ENCODE data around the gene PAK2. TPM values are rescaled to one million over a fixed set of nuclear protein-coding genes. Genes with fewer than 3 reads are reported as not detected.

PAK2 gene
- polyA plus RNA-seq, 3 donors = 10.2 to 29.2 (median 28.2) TPM

GRCh38 chr3:196774191-196774820 is 34.6 kb downstream of the PAK2 start:
- H3K27ac ChIP-seq (ENCODE audit: low read depth, low read length) = no peak overlapping the region
- WGBS, 3 donors = 46 to 70% (median 49%) methylated on average over 5 of the region's 5 CpGs

GRCh38 chr3:196774848-196775422 is 35.3 kb downstream of the PAK2 start:
- no peak overlapping the region for H3K27ac ChIP-seq (ENCODE audit: low read depth, low read length)
- WGBS, 3 donors = 90 to 98% (median 92%) methylated on average over 6 of the region's 6 CpGs

- 68 to 86% (median 81%) methylated on average over 9 of the region's 9 CpGs for WGBS, 3 donors
Observed at GRCh38 chr3:196775938-196776337, 36.3 kb downstream of the PAK2 start.

GRCh38 chr3:196777836-196778235 is 38.2 kb downstream of the PAK2 start:
- WGBS, 3 donors = 94% methylated on average over 8 of the region's 8 CpGs
- H3K27ac ChIP-seq (ENCODE audit: low read depth, low read length) = no peak overlapping the region

More at GRCh38 chr3:196775938-196776337, 36.3 kb downstream of the PAK2 start:
- H3K27ac ChIP-seq (ENCODE audit: low read depth, low read length) = no peak overlapping the region

GRCh38 chr3:196778755-196779154 is 39.1 kb downstream of the PAK2 start:
- WGBS, 3 donors = 72 to 88% (median 84%) methylated on average over 4 of the region's 4 CpGs
- no peak overlapping the region for H3K27ac ChIP-seq (ENCODE audit: low read depth, low read length)

- H3K27ac ChIP-seq (ENCODE audit: low read depth, low read length) = no peak overlapping the region
- WGBS, 3 donors = 90 to 94% (median 93%) methylated on average over 4 of the region's 4 CpGs
Observed at GRCh38 chr3:196782511-196782910, 42.9 kb downstream of the PAK2 start.

GRCh38 chr3:196788528-196788927 is 48.9 kb downstream of the PAK2 start:
- H3K27ac ChIP-seq (ENCODE audit: low read depth, low read length) = no peak overlapping the region
- WGBS, 3 donors = 74 to 83% (median 80%) methylated on average over 5 of the region's 5 CpGs

GRCh38 chr3:196789885-196790359 is 50.3 kb downstream of the PAK2 start:
- 98 to 100% (median 99%) methylated on average over 6 of the region's 6 CpGs for WGBS, 3 donors
- H3K27ac ChIP-seq (ENCODE audit: low read depth, low read length) = no peak overlapping the region

GRCh38 chr3:196790636-196791035 is 51.0 kb downstream of the PAK2 start:
- H3K27ac ChIP-seq (ENCODE audit: low read depth, low read length) = no peak overlapping the region
- 94 to 99% (median 98%) methylated on average over 6 of the region's 6 CpGs for WGBS, 3 donors

- H3K27ac ChIP-seq (ENCODE audit: low read depth, low read length) = no peak overlapping the region
- WGBS, 3 donors = 54 to 77% (median 59%) methylated on average over 5 of the region's 5 CpGs
Observed at GRCh38 chr3:196792771-196793170, 53.1 kb downstream of the PAK2 start.

- H3K27ac ChIP-seq (ENCODE audit: low read depth, low read length) = no peak overlapping the region
- 18 to 70% (median 70%) methylated on average over 1 of the region's 1 CpG for WGBS, 3 donors
Observed at GRCh38 chr3:196793246-196793645, 53.6 kb downstream of the PAK2 start.

- no peak overlapping the region for H3K27ac ChIP-seq (ENCODE audit: low read depth, low read length)
- whole genome bisulfite sequencing, 3 donors = 97 to 100% (median 98%) methylated on average over 3 of the region's 3 CpGs
Observed at GRCh38 chr3:196794467-196794866, 54.8 kb downstream of the PAK2 start.

GRCh38 chr3:196796317-196796716 is 56.7 kb downstream of the PAK2 start:
- WGBS, 3 donors = 97 to 100% (median 97%) methylated on average over 1 of the region's 1 CpG
- H3K27ac ChIP-seq (ENCODE audit: low read depth, low read length) = no peak overlapping the region

GRCh38 chr3:196800742-196801434 is 61.2 kb downstream of the PAK2 start:
- no peak overlapping the region for H3K27ac ChIP-seq (ENCODE audit: low read depth, low read length)
- 92 to 95% (median 94%) methylated on average over 8 of the region's 8 CpGs for WGBS, 3 donors

- no peak overlapping the region for H3K27ac ChIP-seq (ENCODE audit: low read depth, low read length)
- WGBS, 3 donors = 87 to 90% (median 88%) methylated on average over 9 of the region's 9 CpGs
Observed at GRCh38 chr3:196803891-196804468, 64.3 kb downstream of the PAK2 start.

GRCh38 chr3:196804773-196805172 is 65.1 kb downstream of the PAK2 start:
- no peak overlapping the region for H3K27ac ChIP-seq (ENCODE audit: low read depth, low read length)
- 33 to 59% (median 55%) methylated on average over 1 of the region's 1 CpG for WGBS, 3 donors

- 86 to 98% (median 93%) methylated on average over 3 of the region's 3 CpGs for WGBS, 3 donors
- H3K27ac ChIP-seq (ENCODE audit: low read depth, low read length) = no peak overlapping the region
Observed at GRCh38 chr3:196810963-196811581, 71.4 kb downstream of the PAK2 start.

GRCh38 chr3:196812853-196813252 is 73.2 kb downstream of the PAK2 start:
- no peak overlapping the region for H3K27ac ChIP-seq (ENCODE audit: low read depth, low read length)

GRCh38 chr3:196813903-196814302 is 74.2 kb downstream of the PAK2 start:
- H3K27ac ChIP-seq (ENCODE audit: low read depth, low read length) = no peak overlapping the region
- 90 to 96% (median 94%) methylated on average over 5 of the region's 5 CpGs for WGBS, 3 donors

More at GRCh38 chr3:196812853-196813252, 73.2 kb downstream of the PAK2 start:
- 89 to 94% (median 92%) methylated on average over 7 of the region's 7 CpGs for WGBS, 3 donors
